Globus pallidus (tissue), 1 donor: ENCODE measurements around the gene AURKA.
A peak's percentile ranks its signal among the peaks of the same experiment; 100 is the strongest.
"Not testable (repeated sequence)": the region's sequence is repeated elsewhere in the genome, so short reads cannot be mapped to it uniquely, and the experiment has no call there.

Source experiments
- DNase-seq: peaks from one replicate; pipeline ENCODE4 v3.0.0-alpha.2; 2015; ENCODE audit warnings: low spot score

AURKA gene

DNA sequence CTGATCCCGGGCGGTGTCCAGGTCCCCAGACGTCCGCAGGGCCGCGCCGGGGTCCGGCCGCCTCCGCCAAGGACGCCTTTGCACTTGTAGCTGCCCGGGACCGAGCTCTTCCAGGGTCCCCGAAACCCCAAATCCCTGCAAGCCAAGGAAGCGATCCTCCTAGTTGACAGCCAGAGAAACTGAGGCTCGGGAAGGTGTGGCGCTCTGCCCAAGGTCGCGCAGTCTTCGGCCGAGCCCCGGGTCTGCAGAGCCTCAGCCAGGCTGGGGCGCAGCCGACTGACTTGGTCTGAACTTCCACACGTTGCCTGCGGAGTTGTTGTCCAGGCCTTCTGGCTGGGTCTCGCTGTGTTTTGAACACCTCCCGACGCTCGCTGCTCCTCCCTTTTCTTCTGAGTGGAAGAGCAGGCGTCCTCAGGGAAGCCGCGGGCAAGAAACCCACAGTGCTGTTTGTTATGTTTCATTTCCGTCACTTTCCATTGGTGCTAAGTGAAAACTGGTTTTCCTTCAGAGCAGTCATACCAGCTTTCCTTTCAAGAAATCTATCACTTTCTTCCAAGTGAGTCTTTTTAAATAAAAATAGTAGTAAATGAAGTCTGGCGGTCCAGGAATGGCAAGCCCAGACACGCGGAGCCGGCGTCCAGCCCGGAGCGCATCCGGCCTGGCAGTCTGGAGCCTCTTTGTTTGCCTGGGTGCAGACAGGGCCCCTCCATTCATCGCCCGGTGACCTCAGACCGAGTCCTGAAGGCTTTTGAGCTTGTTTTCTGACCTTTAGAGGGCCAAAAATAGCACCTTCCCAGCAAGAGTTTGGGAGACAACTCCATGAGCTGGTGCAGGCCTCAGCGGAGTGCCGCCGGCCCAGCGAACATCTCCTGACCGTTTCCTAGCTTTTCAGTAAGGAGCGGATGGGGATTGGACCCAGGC is 32.5 kb downstream of the AURKA start:
- peak; percentile 65 for DNase-seq

DNA sequence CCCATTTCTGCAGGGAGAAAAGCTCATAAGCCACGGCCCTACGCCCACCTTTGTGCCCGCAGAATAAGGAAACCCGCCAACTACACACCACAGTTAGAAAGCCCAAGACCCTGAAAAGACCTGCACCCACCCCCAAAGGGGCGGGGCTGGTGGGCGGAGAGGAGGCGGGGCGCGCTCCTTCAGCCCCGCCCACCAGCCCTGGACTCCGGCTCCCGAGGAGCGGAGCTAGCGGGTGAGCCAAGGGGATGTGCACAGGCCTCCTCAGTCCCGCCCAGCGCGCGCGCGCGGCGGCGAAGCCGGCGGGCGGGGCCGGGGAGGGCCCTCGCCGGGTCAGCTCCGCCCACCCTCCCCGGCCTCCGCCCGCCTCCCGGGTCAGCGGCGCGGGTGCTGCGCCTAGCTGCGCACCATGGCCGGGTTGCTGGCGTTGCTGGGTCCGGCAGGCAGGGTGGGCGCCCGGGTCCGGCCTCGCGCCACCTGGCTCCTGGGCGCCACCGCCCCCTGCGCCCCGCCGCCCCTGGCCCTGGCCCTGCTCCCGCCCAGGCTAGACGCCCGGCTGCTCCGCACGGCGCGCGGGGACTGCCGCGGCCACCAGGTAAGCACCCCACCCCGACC is 33.3 kb downstream of the AURKA start, which contains the start of gene FAM210B:
FAM210B (plus strand) TSS at position 375 of the 612 bp plus-strand sequence; CDS start at position 407, 32 bp downstream.
- peak; percentile 93 for DNase-seq

DNA sequence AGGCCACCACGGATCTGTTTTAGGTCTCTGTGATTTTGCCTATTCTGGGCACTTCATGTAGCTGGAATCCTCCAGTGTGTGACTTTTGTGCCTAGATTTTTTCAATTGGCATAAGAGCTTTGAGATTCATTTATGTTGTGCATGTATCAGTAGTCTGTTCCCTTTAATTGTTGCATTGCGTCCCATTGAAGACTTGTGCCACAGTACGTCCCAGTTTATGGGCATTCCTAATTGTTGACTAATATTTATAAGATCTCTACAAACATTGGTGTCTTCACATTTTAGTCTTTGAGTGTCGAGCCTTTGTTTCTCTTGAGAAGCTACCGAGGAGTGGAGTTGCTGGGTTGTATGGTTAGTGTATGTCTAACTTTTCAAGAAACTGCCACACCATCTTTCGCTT is 33.9 kb downstream of the AURKA start:
- DNase-seq = no peak

DNA sequence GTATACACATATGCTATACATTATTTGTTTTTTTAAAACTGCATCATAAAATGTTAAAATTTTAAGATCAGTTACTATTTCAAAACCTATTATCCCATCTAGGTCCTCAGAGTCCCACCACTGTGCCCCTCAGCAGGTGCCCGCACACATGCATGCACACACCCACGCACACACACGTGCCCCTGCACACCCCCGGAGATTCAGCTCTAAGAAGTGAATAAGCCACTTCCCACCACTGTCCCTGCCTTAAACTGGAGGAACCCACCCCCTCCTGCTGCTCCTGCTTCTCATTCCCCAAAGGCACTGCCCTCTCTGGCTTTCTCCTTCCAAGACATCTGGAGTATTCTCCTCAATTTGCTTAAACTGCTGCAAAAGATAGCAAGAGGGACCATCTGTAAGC is 38.7 kb downstream of the AURKA start:
- DNase-seq = no peak

DNA sequence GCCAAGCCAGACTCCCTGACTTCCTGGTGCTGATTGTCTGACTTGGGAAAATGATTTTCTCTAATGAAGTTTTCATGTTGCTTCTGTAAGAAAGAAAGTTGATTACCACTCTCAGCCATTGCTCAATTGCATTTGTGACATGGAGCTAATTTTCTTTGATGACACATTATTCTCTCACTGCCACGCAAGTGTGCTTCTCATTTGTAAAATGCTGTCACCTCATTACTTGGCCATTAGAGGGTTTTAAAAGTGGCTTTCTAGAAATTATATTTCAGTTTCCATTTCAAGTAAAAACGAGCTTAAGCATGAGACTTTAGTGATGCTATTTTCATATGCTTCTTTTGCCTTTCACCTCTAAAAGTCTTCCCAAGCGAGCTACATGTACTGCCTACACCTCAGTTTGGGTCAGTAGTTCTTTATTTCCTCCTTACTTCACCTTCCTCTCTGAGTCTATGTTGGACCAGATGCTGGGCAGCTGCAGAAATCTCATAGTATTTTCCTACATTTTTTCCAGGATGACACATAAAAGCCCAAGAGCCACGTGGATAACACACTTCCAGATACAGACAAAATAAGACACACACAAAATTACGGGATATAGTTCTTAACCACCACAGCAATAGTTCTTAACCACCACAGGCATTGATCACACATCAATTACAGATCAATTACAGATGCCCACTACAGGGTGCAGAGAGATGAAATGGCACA is 39.5 kb downstream of the AURKA start:
- no peak for DNase-seq

DNA sequence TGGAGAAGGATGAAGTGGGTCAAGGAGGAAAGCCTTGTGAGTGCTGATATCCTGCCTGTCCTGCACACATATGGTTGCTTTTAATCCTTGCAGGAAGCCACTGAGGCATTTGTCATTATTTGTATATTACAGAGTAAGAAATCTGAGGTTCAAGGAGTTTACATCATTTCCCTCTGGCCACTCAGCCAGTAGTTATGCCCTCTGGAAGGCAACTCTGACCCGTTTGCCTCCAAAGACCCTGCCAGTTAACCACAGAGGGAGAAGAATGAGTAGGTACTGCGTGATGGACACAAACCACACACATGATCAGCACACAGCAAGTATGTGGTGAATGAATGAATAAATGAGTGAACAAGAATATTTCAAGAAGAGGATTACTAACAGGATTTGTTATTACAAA is 41.2 kb downstream of the AURKA start:
- no peak for DNase-seq

DNA sequence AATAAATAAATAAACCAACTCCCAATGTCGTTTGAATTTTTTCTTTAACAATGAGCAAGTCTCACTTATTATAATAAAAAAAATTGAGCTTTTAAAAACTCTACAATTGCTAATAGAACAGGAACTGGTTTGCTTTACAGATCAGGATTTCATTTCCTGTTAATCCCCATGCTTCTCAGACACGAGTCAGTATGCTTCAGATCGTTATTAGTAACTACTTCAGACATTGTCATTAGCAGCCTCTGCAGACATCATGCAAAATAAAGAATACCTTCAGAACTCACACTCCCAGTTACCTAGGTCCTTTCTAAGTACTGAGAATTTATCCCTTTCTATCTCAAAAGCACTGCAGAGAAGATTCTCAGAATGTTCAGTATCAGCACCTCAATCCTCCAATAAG is 43.3 kb downstream of the AURKA start:
- no peak for DNase-seq

DNA sequence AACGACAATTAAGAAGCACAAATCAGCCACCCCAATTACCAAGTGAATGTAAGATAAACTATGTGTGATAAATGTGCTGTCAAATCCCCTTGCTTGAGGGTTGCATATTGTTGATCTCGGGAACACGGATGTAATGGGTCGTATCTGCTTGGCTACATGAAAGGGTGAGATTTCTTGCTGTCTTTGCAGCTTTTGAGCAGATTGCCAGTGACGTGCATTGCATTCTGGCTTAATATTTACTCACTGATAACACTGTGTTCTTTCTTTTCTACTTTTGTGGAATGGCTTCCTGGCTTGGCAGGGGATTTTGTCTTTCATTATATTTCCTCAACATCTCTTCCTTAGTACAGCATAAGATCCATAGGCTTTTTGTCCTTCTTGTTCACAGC is 43.7 kb downstream of the AURKA start:
- no peak for DNase-seq

DNA sequence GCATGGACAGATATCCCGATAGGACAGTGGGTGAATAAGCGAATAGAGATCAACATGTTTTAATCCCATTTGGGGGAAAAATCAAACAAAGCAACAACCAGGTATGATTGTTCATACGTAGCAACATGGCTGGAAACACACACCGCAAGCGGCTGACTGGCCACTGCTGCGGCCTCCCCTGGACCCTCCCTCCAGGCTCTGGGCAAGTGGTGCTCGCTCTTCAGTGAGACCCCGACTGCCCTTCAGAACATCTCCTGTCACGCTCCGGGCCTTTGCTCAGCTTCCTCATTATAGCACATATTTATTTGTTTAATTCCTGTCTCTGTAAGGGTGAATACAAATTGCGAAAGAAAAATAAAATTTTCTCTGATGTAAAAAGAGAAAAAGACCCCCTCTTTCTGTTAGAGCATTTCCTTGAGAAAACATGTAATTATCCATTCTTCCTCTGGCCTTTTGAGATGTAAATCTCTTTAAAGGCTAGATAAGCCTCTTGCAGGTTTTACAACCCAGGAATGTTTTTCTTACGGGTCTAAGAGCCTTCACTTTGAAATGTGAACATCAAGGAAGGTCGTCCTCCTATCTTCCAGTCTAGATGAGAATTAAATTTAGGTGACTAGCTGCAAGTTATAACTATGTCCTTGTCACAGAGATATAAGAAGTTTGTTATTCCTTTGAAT is 44.2 kb downstream of the AURKA start:
- DNase-seq = no peak

DNA sequence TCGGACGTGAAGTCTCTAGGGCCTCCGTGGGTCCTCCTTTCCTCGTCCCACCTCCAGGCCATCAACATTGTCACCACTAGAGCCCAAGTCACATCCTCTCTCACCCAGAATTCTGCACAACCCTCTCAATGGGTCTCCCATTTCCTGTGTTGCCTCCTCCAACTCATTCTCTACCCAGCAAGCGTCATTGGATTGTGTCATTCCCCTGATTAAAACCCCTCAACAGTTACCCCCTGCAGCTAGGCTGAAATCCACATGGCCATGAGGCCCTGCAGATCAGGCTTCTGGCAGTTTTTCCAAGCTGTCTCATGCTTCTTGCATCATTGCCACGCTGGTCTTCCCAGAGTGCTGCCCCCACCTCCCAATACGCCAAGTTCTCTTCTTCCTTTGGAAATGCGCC is 46.1 kb downstream of the AURKA start:
- no peak for DNase-seq

DNA sequence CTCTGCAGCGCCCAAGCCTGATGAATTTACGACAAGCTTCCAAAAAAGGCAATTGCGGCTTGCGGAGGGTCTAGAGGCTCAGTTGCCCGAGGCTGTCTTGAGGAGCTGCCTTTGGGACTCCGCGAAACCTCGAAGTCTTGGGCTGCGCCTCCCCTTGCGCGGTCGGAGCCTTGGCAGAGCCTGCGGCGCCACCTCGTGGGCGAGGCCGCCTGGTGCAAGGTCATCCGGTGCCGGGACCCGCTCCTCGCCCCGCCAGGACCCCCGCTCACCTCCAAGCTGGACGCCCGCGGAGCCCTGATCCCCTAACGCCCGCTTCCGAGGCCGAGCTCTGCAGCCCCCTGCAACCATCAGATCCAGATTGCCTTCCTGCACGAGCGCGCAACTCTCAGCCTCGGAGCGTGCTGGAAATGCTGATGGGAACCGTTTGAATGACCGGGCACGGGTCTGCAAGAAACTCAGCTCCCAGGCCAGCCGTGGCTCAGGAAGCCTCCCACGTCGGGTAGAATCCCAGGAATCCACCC is 48.1 kb downstream of the AURKA start:
- DNase-seq = peak; percentile 24

DNA sequence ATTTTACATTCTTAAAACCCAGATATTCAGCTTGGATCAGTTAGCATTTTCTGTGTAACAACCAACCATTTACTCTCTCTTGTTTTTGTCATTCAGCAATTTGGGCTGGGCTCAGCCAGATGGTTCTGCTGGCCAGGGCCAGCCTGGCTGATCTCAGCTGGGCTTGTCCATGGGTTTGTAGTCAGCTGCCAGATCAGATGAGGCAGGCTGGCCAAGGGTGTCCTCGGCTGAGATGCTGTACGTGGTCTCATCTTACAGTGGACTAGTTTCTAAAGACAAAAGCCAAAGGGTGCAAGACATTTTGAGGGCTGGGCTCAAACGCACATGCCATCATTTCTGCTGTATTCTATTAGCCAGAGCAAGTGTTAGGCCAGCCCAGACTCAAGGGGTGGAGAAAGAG is 49.2 kb downstream of the AURKA start:
- no peak for DNase-seq

DNA sequence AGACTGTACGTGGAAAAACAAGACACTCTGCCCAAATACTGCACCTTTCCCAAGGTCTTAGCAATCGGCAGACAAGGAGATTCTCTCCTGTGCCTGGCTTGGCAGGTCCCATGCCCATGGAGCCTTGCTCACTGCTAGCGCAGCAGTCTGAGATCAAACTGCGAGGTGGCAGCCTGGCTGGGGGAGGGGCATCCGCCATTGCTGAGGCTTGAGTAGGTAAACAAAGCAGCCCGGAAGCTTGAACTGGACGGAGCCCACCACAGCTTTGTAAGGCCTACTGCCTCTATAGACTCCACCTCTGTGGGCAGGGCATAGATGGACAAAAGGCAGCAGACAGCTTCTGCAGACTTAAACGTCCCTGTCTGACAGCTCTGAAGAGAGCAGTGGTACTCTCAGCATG is 55.3 kb downstream of the AURKA start:
- DNase-seq = not testable (repeated sequence)

DNA sequence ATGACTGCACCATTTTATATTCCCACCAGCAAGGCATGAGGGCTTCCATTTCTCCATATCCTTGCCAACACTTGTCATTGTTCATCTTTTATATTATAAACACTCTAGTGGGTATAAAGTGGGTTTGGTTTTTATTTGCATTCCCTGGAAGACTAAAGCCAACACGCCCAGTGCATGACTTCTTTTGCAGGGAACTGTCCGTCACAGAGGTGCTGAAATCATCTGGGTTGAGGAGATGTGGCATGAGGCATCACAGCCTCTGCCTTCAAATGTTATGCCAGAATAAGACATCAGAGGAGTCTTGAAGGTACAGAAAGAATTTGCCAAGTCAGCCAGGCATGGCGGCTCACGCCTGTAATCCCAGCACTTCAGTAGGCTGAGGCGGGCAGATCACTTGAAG is 63.2 kb downstream of the AURKA start:
- DNase-seq = no peak

DNA sequence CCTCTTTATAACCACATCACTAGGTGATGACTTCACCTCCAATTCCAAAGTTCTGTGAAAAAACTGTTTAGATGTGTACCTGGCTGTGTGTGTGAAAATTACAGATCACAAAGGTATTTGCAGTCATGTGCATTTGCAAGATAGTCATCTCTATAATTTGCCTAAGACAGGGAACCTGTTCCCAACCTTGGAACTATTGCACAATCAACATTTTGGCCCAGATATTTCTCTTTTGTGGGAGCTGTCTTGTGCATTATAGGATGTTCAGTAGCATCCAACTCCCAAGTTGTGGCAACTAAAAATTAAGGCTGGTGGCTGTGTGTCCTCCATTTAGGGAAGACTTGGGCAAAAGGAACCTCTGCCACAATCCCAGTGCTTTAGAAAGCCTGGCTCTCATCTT is 67.2 kb downstream of the AURKA start:
- no peak for DNase-seq

DNA sequence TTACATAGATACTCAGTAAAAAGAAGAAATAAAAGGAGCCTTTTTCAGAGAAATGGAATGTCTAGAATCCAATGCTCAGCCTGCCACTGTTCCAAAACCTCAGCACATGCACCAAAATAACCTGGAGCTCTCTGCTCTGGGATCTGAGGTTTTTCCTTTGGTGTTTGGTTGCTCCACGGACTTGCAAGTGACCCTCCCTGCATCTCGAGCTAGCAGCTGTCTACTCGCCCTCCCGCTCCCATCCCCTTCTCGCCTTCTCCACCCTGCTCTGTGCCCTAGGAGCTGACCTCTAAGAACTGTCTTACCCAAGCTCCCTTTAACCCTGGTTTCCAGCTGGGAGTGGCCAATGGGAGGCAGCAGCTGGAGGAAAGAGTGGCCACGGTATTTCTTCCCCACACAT is 68.4 kb downstream of the AURKA start:
- DNase-seq = no peak

DNA sequence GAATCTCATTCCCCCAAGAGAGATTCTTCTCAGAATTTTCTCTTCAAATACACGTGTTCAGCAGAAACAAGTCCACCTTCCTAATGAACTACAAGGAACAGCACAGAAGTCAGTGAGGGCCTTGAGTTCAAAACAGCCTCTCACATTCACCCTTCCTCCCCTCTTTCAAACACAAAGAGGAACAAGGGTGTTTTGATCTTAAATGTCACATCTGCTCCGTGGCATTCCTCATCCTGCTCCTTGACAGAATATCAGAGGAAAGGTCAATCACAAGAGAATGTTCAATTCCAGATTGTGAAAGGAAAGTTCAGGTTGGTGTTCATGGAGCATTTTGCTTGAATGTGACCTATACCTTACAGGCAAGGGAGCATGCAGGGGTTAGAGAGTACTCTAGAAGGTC is 68.8 kb downstream of the AURKA start:
- no peak for DNase-seq

DNA sequence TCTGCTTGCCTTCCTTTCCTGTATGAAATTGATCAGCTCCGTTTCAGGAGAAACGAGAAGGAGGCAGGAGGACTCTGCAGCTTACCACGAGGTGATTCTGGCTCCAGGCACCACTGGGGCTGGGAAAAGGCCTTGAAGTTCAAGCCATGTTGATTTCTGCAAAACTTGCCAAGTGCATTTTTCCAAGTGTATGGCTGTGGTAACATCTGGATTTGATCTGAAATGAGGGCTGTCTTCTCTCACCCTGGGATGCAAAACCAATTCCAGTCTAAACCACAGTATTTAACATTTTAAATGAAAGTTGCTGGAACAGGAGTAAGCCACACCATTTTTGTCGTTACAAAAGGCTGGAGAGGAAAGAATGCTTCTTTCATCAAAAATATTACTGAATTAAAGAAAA is 69.3 kb downstream of the AURKA start:
- no peak for DNase-seq
